ENCODE data around the gene EIF3L.

The EIF3L gene

GRCh38 chr22:37823134-37823985, 25.9 kb upstream of the EIF3L start, which contains the start of gene GALR3:
Gene GALR3, plus strand, starts transcription at chr22:37823382. Its CDS starts 25 bp downstream, at chr22:37823407.
- Histone ChIP-seq H4K20me1 (ENCODE audit: control insufficient read depth, insufficient read depth, low read depth, low read length) (no peaks in the 10 kb centered on the region), H3K4me2 (ENCODE audit: low read length) (no peak within 1 kb of the TSS), H3K9me2 (replicated peaks; ENCODE audit: control insufficient read depth, low read length) (no peaks in the 10 kb centered on the region), H3K27ac (ENCODE audit: low read depth, low read length) (no peak within 1 kb of the TSS), H3K4me3 (ENCODE audit: low read length) (no peak within 1 kb of the TSS), H3K79me2 (ENCODE audit: control insufficient read depth, low read length) (no peaks in the 10 kb centered on the region), H3K4me1 (ENCODE audit: control insufficient read depth, low read length) (peaks cover 10% of the 10 kb centered on the region), H3F3A (ENCODE audit: control insufficient read depth, insufficient read depth) (no peaks in the 10 kb centered on the region), H3K9me3 (ENCODE audit: control insufficient read depth, insufficient read depth, low read length) (no peaks in the 10 kb centered on the region), H3K27me3 (ENCODE audit: control insufficient read depth, low read length) (peaks cover 26% of the 10 kb centered on the region), H3K36me3 (ENCODE audit: control insufficient read depth, low read length) (no peaks in the 10 kb centered on the region)
- TF ChIP-seq, protein P1, sequence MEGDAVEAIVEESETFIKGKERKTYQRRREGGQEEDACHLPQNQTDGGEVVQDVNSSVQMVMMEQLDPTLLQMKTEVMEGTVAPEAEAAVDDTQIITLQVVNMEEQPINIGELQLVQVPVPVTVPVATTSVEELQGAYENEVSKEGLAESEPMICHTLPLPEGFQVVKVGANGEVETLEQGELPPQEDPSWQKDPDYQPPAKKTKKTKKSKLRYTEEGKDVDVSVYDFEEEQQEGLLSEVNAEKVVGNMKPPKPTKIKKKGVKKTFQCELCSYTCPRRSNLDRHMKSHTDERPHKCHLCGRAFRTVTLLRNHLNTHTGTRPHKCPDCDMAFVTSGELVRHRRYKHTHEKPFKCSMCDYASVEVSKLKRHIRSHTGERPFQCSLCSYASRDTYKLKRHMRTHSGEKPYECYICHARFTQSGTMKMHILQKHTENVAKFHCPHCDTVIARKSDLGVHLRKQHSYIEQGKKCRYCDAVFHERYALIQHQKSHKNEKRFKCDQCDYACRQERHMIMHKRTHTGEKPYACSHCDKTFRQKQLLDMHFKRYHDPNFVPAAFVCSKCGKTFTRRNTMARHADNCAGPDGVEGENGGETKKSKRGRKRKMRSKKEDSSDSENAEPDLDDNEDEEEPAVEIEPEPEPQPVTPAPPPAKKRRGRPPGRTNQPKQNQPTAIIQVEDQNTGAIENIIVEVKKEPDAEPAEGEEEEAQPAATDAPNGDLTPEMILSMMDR (IDR thresholded peaks at IDR 0.05; ENCODE audit: low read depth, low read length, poor library complexity, severe bottlenecking) = no peak
- no peak for TF ChIP-seq EZH2phosphoT487 (IDR thresholded peaks at IDR 0.05; ENCODE audit: borderline replicate concordance, low read length)

- Histone ChIP-seq H3F3A (ENCODE audit: control insufficient read depth, insufficient read depth) (no peaks in the 10 kb centered on the region), H3K27ac (ENCODE audit: low read depth, low read length) (no peak overlapping the region), H3K9me3 (ENCODE audit: control insufficient read depth, insufficient read depth, low read length) (no peaks in the 10 kb centered on the region), H3K9me2 (replicated peaks; ENCODE audit: control insufficient read depth, low read length) (no peaks in the 10 kb centered on the region), H3K27me3 (ENCODE audit: control insufficient read depth, low read length) (peaks cover 16% of the 10 kb centered on the region; the same call in 1 of the 2 replicates), H4K20me1 (ENCODE audit: control insufficient read depth, insufficient read depth, low read depth, low read length) (no peaks in the 10 kb centered on the region), H3K36me3 (ENCODE audit: control insufficient read depth, low read length) (peaks cover 1% of the 10 kb centered on the region; the same call in 1 of the 2 replicates), H3K4me2 (ENCODE audit: low read length) (no peak overlapping the region), H3K4me1 (ENCODE audit: control insufficient read depth, low read length) (no peaks in the 10 kb centered on the region), H3K79me2 (ENCODE audit: control insufficient read depth, low read length) (no peaks in the 10 kb centered on the region), H3K4me3 (ENCODE audit: low read length) (no peak overlapping the region)
- no peak for TF ChIP-seq EZH2phosphoT487 (IDR thresholded peaks at IDR 0.05; ENCODE audit: borderline replicate concordance, low read length)
- TF ChIP-seq, protein P1 (IDR thresholded peaks at IDR 0.05; ENCODE audit: low read depth, low read length, poor library complexity, severe bottlenecking) = no peak
These were observed 24.3 kb upstream of the EIF3L start for GRCh38 chr22:37824674-37825641.

- Histone ChIP-seq H3K27me3 (ENCODE audit: control insufficient read depth, low read length) (peaks cover 12% of the 10 kb centered on the region; the same call in 1 of the 2 replicates), H4K20me1 (ENCODE audit: control insufficient read depth, insufficient read depth, low read depth, low read length) (no peaks in the 10 kb centered on the region), H3K4me1 (ENCODE audit: control insufficient read depth, low read length) (no peaks in the 10 kb centered on the region), H3F3A (ENCODE audit: control insufficient read depth, insufficient read depth) (no peaks in the 10 kb centered on the region), H3K9me3 (ENCODE audit: control insufficient read depth, insufficient read depth, low read length) (no peaks in the 10 kb centered on the region), H3K27ac (ENCODE audit: low read depth, low read length) (no peak overlapping the region), H3K79me2 (ENCODE audit: control insufficient read depth, low read length) (no peaks in the 10 kb centered on the region), H3K4me2 (ENCODE audit: low read length) (no peak overlapping the region), H3K9me2 (replicated peaks; ENCODE audit: control insufficient read depth, low read length) (no peaks in the 10 kb centered on the region), H3K4me3 (ENCODE audit: low read length) (no peak overlapping the region), H3K36me3 (ENCODE audit: control insufficient read depth, low read length) (peaks cover 22% of the 10 kb centered on the region)
- TF ChIP-seq, protein P1 (IDR thresholded peaks at IDR 0.05; ENCODE audit: low read depth, low read length, poor library complexity, severe bottlenecking) = no peak
- no peak for TF ChIP-seq EZH2phosphoT487 (IDR thresholded peaks at IDR 0.05; ENCODE audit: borderline replicate concordance, low read length)
These were observed 22.2 kb upstream of the EIF3L start for GRCh38 chr22:37827056-37827455.
